ENCODE results near the gene FIGNL2. TPM values are rescaled to one million over a fixed set of nuclear protein-coding genes. Genes with fewer than 3 reads are reported as not detected.
"Not testable (repeated sequence)": the region's sequence is repeated elsewhere in the genome, so short reads cannot be mapped to it uniquely, and the experiment has no call there.

FIGNL2 gene
- total and polyA plus RNA-seq, 2 experiments from 2014 or later: 1.1 to 5.2 TPM

- H3K79me2 ChIP-seq (replicated peaks; ENCODE audit: insufficient read depth); H3K4me3 Mint-ChIP-seq; H3K4me2 ChIP-seq; H3K27ac Mint-ChIP-seq; H3K9me2 ChIP-seq (ENCODE audit: insufficient read depth); H3F3A ChIP-seq (replicated peaks; ENCODE audit: low read depth); H3K27ac ChIP-seq (ENCODE audit: low read depth); H3K36me3 ChIP-seq (ENCODE audit: insufficient read depth); H4K20me1 ChIP-seq (replicated peaks; ENCODE audit: insufficient read depth); DNase-seq (ENCODE audit: low spot score); H3K9me3 Mint-ChIP-seq; H2AFZ ChIP-seq; H3K36me3 Mint-ChIP-seq (ENCODE audit: low read depth); H3K4me3 ChIP-seq; ATAC-seq: not testable (repeated sequence)
- Histone ChIP-seq H3K27me3 (ENCODE audit: insufficient read depth) (peaks cover 12% of the 10 kb centered on the region; the same call in 1 of the 2 replicates), H3K4me1 (ENCODE audit: insufficient read depth) (peaks cover 12% of the 10 kb centered on the region)
- Mint-ChIP-seq H3K27me3 (ENCODE audit: insufficient read depth, low read depth, poor library complexity) (peaks cover 21% of the 10 kb centered on the region), H3K4me1 (peaks cover 19% of the 10 kb centered on the region; the same call in 2 of the 3 replicates)
Measured at GRCh38 chr12:51885294-51886020, 36.9 kb upstream of the FIGNL2 start.

- Histone ChIP-seq H2AFZ (no peak overlapping the region), H3K4me3 (no peak overlapping the region), H3K27ac (ENCODE audit: low read depth) (no peak overlapping the region), H3K9me2 (ENCODE audit: insufficient read depth) (no peaks in the 10 kb centered on the region), H4K20me1 (replicated peaks; ENCODE audit: insufficient read depth) (no peaks in the 10 kb centered on the region), H3K4me2 (no peak overlapping the region), H3K4me1 (ENCODE audit: insufficient read depth) (peaks cover 8% of the 10 kb centered on the region), H3K27me3 (ENCODE audit: insufficient read depth) (peaks cover 12% of the 10 kb centered on the region; the same call in 1 of the 2 replicates), H3K36me3 (ENCODE audit: insufficient read depth) (no peaks in the 10 kb centered on the region), H3K79me2 (replicated peaks; ENCODE audit: insufficient read depth) (no peaks in the 10 kb centered on the region), H3F3A (replicated peaks; ENCODE audit: low read depth) (peaks cover 3% of the 10 kb centered on the region; the same call in 1 of the 2 replicates)
- TF ChIP-seq EZH2 (IDR thresholded peaks at IDR 0.05; ENCODE audit: low read depth, unreplicated experiment) (no peak), CTCF (conservative IDR thresholded peaks at IDR 0.05; ENCODE audit: low read depth in 2 of 2) (no peak), ZNF462 (CRISPR knock-in tag; IDR thresholded peaks at IDR 0.05) (no peak), JUNB (IDR thresholded peaks at IDR 0.05; ENCODE audit: unreplicated experiment) (no peak), ZNF331 (CRISPR knock-in tag; IDR thresholded peaks at IDR 0.05; ENCODE audit: low read depth) (no peak), EZH2phosphoT487 (IDR thresholded peaks at IDR 0.05; ENCODE audit: unreplicated experiment) (no peak), REST (IDR thresholded peaks at IDR 0.05; ENCODE audit: unreplicated experiment) (no peak), STAT1 (IDR thresholded peaks at IDR 0.05; ENCODE audit: unreplicated experiment) (no peak)
- no peak overlapping the region for H3K27ac Mint-ChIP-seq
- peaks cover 16% of the 10 kb centered on the region; the same call in 2 of the 3 replicates for H3K4me1 Mint-ChIP-seq
- DNase-seq (ENCODE audit: low spot score): no peak
- no peaks in the 10 kb centered on the region for H3K36me3 Mint-ChIP-seq (ENCODE audit: low read depth)
- peaks cover 16% of the 10 kb centered on the region for H3K27me3 Mint-ChIP-seq (ENCODE audit: insufficient read depth, low read depth, poor library complexity)
- no peaks in the 10 kb centered on the region; the same call in 1 of the 3 replicates for H3K9me3 Mint-ChIP-seq
- ATAC-seq: no peak
- no peak overlapping the region for H3K4me3 Mint-ChIP-seq
Measured at GRCh38 chr12:51884676-51885229, 36.2 kb upstream of the FIGNL2 start.
